Measurements from ENCODE around the gene KNCN.
A peak's percentile ranks its signal among the peaks of the same experiment; 100 is the strongest.

KNCN gene

DNA sequence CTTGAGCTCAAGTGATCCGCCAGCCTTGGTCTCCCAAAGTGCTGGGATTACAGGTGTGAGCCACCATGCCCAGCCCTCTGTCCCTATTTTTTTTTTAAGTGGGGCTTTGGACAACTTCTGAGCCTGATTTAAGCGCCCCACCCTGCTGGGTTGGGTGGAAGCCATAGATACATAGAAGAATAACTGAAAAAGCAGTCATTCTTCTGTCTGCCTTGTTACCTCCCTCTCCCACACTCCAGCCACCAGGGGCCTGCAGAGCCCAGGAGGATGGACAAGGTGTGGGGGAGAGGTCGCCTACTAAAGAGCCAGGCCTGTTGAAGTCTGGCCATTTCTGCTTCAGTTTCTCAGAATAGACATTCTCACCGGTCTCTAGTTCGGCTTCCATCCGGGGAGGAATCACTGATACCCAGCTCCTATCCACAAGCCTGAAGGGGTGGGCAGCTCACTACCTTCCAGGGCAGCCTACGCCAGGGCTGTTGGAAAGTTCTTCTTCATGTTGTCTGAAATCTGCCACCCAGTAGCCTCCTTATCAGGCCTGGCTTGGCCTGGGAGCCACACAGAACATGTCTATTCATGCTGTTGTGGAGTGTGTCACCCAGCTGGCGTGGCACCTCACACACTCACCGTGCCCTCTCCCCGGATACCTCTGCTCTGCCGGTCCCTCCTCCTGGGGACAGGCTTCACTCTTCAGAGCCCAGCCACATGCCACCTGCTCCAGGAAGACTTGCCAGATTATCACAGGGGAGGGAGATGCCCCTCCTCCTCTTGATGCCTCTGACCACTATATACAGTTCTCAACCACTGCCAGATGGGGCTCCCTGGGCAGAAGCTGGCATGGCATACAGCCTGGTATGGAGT is 27.7 kb downstream of the KNCN start:
- DNase-seq (ENCODE audit: low spot score), result no peak

DNA sequence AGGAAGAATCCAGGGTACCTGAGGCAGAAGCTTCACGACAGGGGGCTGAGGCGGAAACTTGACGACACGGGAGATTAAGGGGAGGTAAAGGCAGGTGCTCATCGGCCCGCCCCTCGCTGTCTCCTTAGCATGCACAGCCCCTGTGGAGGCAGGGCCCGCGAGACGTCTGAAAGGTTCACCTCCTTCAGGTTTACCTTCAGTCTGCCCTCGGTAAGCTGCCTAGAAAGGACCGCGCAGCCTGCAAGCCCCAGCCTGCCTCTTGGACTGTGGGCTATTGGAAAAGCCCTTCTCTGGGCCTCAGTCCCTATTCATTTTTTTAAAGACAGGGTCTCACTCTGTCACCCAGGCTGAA is 28.5 kb downstream of the KNCN start:
- no peak for DNase-seq (ENCODE audit: low spot score)

DNA sequence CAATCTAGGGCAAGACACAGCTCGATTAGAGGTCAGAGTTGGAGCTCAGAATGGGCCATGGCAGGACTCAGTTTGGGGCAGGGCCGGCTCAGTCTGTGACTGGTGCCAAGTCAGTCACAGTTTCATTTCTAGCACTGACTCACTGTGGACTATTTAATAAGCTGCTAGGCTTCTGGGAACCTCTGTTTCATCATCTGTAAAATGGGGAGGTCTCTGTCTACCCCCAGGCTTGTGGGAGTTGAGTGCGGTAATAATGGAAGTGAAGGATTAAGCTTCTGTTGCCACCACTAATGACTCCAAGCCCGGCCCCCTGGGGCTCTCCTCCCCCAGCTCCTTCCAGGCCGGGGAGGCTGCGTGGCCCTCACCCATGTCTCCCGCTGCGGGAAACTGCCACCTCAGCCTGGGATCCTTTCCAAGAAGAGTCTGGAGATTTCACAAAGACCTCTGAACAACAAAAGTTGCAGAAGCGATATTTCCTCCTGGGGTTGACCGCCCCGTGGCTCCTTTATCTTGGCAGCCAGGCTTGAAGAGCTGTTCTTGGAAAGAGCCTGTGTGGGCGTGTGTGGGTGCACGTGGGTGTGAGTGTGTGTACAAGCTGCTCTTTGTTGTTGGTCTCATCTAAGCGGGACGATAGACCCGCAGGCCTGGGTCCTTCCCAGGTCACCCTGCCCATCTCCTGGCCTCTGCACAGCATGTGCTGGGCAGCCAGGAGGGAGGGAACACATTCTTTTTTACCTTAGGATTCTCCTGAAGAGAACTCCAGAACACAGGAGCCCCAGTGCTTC is 29.1 kb downstream of the KNCN start:
- DNase-seq (ENCODE audit: low spot score), result peak; percentile 79

DNA sequence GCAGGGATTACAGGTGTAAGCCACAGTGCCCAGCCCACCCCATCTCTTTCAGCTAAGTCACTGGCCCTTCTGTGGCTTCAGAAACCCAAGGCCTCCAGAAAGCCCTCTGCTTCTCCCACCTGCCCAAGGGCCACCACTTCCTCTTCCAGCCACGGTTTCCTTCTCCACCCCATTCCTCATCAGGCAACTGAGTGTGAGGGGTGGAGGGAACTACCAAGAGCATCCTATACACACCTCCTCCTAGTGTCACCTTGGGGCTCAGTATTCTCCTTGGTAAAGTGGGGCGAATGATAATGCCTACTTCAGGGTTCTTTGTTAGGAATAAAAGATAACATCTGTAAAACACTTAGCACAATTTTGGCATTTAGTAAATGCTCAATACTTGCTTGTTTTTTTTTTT is 30.0 kb downstream of the KNCN start:
- no peak for DNase-seq (ENCODE audit: low spot score)

DNA sequence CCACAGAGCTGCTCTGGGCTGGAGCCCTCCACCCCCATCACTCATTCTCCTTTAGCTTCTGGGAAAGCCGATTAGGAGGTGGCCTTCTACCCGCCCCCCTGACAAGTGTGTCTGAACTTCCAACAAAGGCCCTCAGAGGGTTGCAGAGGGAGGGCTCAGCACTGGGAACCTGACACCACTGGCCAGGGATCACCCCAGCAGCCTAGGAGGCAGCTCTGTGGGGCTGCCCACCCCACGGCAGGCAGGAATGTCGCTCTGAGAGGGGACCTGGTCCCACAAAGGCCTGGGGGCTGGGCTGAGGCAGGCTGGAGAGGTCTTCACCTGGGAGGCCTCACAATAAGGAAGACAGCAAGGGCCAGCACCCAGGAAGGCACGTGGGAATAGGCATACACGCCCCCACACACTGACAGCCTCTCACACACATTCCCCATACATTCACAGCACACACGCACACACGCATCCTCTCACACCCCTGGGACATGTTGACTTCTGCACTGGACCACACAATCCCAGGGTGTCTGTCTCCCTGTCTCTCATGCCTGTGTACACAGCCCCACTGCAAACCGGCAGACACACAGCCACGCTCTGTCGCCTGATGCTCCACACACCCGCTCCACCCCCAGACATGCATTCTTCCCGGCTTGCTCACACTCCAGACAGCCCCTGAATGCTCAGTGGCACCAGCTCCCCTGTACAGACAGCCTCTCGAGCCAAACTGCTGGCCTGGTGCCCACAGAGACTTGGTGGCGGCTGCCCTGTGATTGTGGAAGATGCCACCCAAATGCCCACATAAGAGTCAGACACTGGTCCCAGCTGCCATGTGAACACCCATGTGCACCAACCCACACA is 31.2 kb downstream of the KNCN start:
- peak; percentile 93 for DNase-seq (ENCODE audit: low spot score)

DNA sequence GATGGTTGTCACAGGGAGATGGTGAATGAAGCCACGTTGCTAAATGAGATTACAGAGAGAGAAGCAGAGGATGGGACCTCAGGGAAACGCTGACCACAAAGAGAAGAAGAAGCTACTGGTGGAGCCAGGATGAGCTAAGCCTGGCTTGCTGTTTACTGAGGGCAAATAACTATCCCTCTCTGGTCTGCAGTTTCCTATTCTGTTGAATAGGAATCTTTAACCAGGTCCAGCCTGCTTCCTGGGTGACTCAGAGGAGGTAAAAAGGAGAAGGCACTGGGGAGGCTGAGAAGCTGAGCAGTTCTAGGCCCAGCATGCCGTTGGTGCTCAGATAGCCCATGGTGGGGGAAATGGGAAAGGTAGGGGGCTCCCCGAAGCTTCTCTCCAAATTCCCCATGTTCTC is 32.2 kb downstream of the KNCN start:
- DNase-seq (ENCODE audit: low spot score), result no peak

DNA sequence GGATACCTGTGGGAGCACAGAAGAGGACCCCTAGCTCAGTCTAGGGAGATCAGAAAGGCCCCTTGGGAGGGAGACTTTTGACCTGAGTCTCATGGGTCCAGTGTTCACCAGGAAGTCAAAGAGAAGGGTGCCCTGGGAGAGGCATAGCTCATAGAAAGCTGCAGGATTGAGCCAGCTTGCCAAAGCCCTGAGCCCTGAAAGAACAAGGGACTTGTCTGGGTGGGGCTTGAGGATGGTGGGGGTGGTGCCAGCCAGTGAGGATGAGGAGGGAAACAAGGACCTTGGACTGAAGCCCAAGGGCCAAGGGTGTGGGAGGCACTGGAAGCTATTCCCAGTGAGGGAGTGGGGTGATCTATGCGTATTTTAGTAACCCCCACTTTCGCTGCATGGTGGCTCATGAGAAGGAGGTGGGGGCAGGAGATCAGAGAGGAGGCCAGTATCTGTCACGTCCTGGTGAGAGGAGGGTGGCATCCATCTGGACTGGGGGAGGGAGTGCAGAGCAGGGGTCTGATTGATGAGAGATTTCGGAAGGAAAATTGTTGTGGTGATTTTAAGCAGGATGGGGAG is 33.4 kb downstream of the KNCN start:
- no peak for DNase-seq (ENCODE audit: low spot score)

DNA sequence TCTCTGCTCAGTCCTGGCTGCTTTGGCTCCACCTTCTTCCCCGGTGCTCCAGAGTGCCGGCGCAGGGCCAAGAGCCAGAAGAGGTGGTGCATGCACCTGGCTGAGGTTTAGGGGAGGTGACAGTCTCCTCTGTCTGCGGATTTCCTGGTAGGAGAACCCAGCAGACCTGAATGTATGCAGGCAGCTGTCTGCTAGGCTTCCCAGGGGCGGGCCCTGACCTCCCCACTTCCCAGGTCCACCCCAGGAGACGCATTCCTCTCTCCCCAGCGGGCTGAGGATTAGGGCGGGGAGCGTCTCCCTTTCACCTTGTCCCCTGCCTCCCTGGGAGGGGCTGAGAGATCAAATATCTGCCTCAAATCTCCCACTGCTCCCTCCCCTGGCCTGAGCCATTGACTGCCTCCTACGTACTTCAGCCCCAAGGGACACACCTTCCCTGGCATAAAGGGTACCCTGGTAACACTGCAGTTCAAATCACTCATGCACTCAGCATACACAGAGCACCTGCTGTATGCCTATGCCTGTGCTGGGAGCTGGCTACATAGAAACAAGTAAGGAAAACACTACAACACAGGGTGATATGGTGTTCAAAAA is 34.3 kb downstream of the KNCN start:
- DNase-seq (ENCODE audit: low spot score), result no peak

DNA sequence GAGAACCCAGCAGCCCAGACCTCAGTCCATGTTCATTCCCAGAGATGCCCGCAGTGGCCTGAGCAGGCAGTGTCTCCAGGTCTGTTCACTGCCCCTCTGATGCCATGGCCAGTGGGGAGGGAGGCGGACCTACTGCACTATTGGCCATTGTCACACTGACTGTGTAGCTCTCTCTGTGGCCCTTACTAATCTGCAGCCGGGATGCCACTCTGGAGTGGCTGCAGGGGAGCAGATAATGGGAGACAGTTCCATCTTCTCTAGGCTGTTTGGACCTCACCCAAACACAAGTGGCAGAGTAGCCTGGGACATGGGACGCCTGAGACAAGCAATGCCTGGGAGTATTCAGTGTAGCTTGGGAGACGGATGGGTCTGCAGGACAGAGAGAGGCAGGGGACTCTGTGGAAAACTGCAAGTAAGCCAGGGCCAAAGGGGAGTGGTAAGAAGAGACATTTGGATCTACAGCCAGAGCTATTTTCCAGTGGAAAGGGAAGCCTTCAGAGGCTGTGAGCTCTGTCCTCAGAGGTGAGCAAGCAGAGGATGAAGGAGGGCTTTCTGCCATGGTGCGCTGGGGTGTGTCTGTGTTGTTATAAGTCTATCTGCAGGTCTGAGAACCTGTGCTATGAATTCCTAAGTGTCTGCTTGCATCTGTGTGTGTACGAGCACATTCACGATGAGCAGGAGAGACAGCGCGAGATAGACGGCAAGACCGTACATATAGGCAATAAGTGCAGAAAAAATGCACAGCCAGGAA is 35.1 kb downstream of the KNCN start:
- no peak for DNase-seq (ENCODE audit: low spot score)

DNA sequence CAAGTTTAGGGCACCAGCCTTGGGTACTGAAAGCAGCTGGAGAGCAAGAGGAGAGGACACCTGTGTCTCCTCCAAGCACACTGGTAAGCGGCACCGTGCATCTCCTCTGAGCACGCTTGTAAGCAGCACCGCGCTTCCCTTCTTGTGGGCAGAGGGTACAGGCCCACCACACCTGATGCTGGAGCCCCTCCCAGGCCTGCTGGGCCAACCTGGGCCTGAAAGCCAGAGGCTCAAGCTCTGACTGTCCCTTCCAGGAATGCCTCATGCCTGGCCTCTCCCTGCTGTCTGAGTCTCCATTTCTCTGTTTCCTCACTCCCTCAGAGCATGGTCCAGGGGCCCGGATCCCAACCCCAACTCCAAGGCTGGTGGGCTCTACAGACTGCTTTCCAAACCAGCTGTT is 35.9 kb downstream of the KNCN start:
- DNase-seq (ENCODE audit: low spot score), result no peak

DNA sequence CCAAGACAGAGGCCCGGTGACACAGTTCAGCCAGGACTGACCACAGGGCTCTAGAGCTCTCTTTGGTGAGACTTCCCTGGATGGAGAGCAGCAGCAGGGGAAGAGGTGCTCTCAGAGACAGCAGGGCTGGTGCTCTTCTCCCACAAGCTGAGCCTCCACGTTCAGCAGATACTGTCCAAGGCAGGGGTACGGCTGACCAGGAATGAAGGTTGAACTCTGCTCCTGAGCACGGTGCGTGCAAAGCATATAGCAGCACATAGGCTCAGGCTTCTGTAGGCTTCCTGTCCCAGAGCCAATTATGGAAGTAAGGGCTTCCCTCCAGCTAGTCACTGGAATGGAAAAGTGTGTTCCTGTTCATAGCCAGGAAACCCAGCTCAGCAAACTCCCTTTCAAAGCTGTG is 37.9 kb downstream of the KNCN start:
- DNase-seq (ENCODE audit: low spot score), result no peak

DNA sequence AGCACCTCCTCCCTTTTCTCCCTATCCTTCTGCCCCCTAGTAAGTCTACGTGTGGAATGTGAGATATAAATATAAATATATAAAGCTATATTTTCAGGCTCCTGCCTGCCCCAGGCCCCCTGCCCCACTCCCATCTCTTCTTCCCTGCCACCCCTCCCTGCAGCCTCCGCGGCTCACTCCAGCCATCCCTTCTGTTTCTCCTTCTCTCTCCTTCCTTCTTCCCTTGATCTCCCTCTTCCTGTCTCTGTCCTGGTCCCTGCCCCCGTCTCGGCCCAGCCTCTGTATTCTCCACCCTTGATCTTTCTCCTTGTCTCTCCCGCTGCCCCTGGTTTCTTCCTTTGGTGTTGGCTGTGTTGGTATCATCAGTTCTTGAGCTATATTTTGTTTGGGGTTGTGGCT is 38.7 kb downstream of the KNCN start:
- no peak for DNase-seq (ENCODE audit: low spot score)

DNA sequence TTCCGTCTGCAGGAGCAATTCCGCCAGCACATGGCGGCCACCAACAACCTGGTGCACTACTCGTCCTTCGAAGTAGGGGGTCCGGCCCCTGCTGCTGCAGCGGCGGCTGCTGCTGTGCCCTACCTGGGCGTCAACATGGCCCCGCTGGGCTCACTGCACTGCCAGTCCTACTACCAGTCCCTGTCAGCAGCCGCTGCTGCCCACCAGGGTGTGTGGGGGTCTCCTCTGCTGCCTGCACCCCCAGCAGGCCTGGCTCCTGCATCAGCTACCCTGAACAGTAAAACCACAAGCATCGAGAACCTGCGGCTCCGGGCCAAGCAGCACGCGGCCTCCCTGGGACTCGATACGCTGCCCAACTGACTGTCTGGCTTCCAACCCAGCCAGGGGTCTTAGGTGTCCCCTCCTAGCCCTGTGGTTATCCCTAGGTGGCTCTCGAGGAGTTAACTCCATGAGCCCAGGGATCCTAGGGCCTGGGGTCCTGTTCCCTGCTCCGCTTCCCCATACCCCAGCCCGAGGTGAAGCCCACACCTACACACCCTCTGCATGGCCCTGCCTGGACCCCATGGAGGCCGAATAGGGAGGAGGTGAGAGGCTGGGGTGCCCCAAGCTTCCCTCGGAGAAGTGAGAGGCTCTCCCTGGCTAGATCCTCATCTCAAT is 39.2 kb downstream of the KNCN start:
- DNase-seq (ENCODE audit: low spot score), result no peak

DNA sequence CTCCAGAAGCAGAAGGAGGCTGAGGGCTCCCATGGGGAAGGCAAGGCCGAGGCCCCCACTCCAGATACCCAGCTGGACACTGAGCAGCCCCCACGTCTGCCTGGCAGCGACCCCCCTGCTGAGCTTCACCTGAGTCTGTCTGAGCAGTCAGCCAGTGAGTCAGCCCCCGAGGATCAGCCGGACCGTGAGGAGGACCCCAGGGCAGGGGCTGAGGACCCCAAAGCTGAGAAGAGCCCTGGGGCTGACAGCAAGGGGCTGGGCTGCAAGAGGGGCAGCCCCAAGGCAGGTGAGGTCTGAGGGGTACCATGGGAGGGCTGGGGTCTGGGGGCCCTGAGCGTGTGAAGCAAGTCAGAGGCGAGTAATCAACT is 40.5 kb downstream of the KNCN start:
- no peak for DNase-seq (ENCODE audit: low spot score)

DNA sequence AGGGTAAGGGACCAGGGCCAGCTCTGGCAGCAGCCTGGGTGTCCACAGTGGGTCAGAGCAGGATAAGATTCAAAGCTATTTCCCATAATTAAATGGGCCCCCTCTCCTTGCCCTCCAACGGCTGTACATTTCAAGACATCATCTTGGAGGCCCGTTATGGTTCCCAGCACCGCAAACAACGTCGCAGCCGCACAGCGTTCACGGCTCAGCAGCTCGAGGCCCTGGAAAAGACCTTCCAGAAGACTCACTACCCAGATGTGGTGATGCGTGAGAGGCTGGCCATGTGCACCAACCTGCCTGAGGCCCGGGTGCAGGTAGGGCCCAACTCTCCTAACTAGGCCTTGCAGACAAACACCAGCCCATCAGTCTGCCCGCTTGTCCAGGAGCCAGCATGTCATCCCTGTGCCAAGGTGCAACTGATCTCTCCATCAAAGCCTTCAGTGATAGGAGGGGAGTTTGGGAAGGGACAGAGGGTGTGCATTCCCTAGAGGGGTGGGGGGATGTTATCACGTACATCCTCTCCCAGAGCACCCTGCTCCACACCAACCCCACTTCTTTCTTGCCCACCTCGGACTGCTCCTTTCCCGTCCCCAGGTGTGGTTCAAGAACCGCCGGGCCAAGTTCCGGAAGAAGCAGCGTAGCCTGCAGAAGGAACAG is 41.0 kb downstream of the KNCN start:
- DNase-seq (ENCODE audit: low spot score), result no peak

DNA sequence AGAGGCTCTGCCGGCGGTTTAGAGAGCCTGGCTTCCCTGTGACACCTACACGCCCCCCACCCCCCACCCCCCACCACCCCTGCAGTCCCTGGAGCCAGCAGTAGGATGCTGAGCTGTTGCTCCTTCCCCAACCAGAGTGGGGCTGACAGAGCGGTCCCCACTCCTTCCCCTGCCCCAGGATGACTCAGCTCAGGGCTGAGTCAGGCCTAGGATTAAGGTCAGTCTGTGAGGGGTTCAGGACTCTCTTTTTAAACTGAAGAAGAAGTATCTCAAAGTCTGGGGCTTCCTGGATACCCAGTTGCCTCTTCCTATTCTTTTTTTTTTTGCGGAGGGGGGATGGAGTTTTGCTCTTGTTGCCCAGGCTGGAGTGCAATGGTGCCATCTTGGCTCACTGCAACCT is 42.7 kb downstream of the KNCN start:
- peak; percentile 67 for DNase-seq (ENCODE audit: low spot score)

DNA sequence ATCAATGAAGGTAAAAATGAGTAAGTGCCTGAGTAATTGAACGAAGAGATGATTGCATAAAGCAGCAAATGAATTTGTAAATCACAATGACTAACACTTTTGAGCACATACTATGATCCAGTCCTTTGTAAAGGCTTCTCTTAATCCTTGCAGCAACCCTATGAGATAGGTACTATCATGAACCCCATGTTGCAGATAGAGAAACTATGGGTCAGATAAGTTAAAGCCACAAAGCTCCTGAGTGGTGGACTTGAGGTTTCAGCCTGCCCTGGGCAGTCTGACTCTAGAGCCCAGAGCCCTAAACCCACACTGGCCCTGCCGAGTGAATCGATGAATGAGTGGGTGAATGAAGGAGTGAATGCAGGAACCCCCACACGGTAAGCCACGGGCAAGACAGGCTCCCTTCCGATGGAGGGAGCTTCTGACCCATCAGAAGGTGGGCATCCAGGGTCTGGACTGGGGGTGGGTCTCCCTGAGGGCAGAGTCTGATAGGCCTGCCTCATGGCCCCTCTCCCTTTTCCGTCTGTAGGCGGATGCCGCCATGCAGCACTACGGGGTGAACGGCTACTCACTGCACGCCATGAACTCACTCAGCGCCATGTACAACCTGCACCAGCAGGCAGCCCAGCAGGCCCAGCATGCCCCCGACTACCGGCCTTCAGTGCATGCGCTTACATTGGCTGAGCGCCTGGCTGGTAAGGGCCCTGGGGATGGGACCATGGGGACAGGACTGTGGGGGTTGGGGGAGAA is 44.8 kb downstream of the KNCN start:
- no peak for DNase-seq (ENCODE audit: low spot score)

DNA sequence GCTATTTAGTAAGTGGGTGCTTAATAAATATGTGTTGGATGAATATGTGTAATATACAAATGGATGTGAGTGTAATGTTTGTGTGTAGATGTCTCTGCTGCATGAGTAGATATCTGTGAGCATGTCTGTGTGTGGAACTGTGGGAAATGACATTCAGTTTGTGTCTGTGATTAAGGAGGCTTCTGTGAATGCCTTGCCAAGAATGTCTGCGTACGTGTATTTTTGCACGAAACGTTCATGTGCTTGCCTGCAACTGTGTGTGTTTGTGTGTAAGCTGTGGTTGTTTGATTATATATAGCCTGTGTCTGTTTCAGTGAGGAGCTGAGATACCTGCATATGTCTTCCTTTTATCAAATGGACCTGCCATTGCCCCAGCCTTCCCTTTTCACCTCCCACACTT is 48.0 kb downstream of the KNCN start:
- DNase-seq (ENCODE audit: low spot score), result no peak

DNA sequence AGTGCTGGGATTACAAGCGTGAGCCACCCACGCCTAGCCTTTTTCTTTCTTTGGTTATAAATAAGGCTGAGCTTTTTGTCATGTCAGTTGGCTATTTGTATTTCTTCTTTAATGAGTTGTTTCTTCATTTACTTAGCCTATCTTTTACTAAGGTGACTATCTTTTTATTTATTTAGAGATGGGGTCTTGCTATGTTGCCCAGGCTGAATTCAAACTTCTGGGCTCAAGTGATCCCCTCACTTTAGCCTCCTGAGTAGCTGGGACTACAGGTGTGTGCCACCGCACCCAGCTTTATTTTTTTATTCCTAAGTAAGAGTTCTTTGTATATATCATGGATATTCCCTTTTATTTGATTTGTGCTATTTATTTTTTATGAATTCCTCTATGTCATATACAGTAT is 49.9 kb downstream of the KNCN start:
- DNase-seq (ENCODE audit: low spot score), result no peak

All from AG20443 (cell line).